ENCODE results near the gene PTPRM. TPM values are rescaled to one million over a fixed set of nuclear protein-coding genes. Genes with fewer than 3 reads are reported as not detected.

PTPRM gene
- total RNA-seq, 1 experiment from 2014 or later: not detected

DNA sequence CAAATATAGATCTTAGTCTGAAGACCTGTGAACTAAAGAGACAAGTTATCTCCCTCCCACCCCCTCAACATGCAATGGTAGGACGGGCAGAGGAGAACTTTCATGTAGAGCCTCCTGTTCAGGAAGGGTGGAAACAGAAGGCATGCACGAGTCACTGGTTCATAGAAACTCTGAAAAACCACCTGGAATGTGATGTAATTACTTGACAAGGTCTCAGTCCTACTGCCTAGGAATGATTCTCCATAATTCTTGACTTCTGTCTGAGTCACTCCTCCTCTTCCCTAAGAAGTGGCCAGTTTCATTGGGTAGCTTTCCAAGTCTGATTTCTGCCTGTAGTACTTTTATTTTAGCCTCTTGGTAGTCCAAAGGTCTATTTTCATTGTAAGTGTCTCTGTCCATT, 277.3 kb downstream of the PTPRM start:
- Histone ChIP-seq H3K4me3 (ENCODE audit: low read depth, low read length, poor library complexity, severe bottlenecking) (no peak overlapping the region), H3K4me1 (ENCODE audit: insufficient read depth, low read length, poor library complexity, severe bottlenecking) (no peaks in the 10 kb centered on the region), H3K9me3 (ENCODE audit: low read depth, low read length, poor library complexity, severe bottlenecking) (peaks cover 59% of the 10 kb centered on the region), H3K27ac (ENCODE audit: low read depth, low read length, poor library complexity, severe bottlenecking) (no peak overlapping the region), H3K36me3 (ENCODE audit: insufficient read depth, low read length, poor library complexity, severe bottlenecking) (no peaks in the 10 kb centered on the region), H3K27me3 (replicated peaks; ENCODE audit: insufficient read depth, low read depth, low read length, poor library complexity) (no peaks in the 10 kb centered on the region)
- intact Hi-C loops (cut with micrococcal nuclease; ENCODE audit: unreplicated experiment): no loop called here
- CTCF ChIA-PET: no interaction called here
- BruUV-seq (replicated peaks): no TSS peak
- TF ChIP-seq, protein P1, sequence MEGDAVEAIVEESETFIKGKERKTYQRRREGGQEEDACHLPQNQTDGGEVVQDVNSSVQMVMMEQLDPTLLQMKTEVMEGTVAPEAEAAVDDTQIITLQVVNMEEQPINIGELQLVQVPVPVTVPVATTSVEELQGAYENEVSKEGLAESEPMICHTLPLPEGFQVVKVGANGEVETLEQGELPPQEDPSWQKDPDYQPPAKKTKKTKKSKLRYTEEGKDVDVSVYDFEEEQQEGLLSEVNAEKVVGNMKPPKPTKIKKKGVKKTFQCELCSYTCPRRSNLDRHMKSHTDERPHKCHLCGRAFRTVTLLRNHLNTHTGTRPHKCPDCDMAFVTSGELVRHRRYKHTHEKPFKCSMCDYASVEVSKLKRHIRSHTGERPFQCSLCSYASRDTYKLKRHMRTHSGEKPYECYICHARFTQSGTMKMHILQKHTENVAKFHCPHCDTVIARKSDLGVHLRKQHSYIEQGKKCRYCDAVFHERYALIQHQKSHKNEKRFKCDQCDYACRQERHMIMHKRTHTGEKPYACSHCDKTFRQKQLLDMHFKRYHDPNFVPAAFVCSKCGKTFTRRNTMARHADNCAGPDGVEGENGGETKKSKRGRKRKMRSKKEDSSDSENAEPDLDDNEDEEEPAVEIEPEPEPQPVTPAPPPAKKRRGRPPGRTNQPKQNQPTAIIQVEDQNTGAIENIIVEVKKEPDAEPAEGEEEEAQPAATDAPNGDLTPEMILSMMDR (conservative IDR thresholded peaks at IDR 0.05; ENCODE audit: low read depth, low read length): no peak
- TF ChIP-seq EZH2 (IDR thresholded peaks at IDR 0.05; ENCODE audit: borderline replicate concordance, low read depth, low read length, poor library complexity, severe bottlenecking): no peak
- DNase-seq (ENCODE audit: low spot score): no peak
- POLR2A ChIA-PET (ENCODE audit: low non-redundant PET): no interaction called here

DNA sequence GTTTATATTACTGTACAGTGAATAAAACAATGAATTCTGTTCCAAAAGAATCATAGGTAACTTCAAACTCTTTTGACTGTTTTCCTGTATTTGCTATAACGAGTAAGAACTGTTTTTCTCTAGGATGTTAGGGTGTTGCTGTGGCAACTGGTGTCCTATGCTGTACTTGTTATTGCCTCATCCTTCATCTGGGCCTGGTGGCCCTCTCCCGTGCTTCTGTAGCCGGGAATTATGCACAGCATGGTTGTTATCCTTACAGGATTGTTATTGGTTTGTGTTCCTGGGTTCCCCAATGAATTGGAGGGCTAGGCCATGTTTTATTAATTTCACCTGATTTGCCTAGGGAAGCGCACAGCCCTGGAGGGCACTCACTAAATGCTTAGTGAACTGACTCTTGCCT, 279.2 kb downstream of the PTPRM start:
- H3K27me3 ChIP-seq (replicated peaks; ENCODE audit: insufficient read depth, low read depth, low read length, poor library complexity): no peaks in the 10 kb centered on the region
- no peak for TF ChIP-seq EZH2 (IDR thresholded peaks at IDR 0.05; ENCODE audit: borderline replicate concordance, low read depth, low read length, poor library complexity, severe bottlenecking)
- TF ChIP-seq, protein P1 (conservative IDR thresholded peaks at IDR 0.05; ENCODE audit: low read depth, low read length): no peak
- no peaks in the 10 kb centered on the region for H3K36me3 ChIP-seq (ENCODE audit: insufficient read depth, low read length, poor library complexity, severe bottlenecking)
- no peak for DNase-seq (ENCODE audit: low spot score)
- H3K4me3 ChIP-seq (ENCODE audit: low read depth, low read length, poor library complexity, severe bottlenecking): no peak overlapping the region
- H3K4me1 ChIP-seq (ENCODE audit: insufficient read depth, low read length, poor library complexity, severe bottlenecking): no peaks in the 10 kb centered on the region
- intact Hi-C loops (cut with micrococcal nuclease; ENCODE audit: unreplicated experiment): no loop called here
- CTCF ChIA-PET: no interaction called here
- BruUV-seq (replicated peaks): no TSS peak
- POLR2A ChIA-PET (ENCODE audit: low non-redundant PET): no interaction called here
- peaks cover 57% of the 10 kb centered on the region for H3K9me3 ChIP-seq (ENCODE audit: low read depth, low read length, poor library complexity, severe bottlenecking)
- no peak overlapping the region for H3K27ac ChIP-seq (ENCODE audit: low read depth, low read length, poor library complexity, severe bottlenecking)

DNA sequence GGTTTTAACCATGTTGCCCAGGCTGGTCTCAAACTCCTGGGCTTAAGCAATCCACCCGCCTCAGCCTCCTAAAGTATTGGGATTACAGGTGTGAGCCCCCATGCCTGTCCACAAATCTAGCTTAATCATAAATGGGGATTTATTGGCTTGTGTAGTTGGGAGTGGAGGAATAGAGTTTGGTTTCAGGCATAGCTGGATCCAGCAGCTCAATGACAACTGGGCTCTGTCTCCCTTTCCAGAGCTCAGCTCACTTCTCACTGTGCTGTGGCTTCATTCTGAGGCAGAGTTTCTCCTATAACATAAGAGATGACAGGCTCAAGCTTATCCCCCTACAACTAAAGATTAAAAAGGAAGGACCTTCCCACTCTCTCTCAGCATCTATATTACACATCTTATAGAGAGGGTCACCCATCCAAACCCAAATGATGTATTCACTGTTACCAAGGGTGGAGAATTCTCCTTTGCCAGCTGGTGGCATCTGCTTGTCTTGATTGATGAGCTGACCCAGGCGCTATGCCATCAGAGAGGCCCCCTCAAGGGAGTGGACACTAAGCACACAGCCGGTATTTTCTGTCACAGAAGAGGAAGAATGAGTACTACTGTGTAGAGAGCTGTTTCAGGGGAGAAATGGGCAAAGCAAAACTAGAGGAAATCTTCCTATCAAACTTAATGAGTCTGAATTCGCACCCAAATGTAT, 280.4 kb downstream of the PTPRM start:
- POLR2A ChIA-PET (ENCODE audit: low non-redundant PET): no interaction called here
- CTCF ChIA-PET: no interaction called here
- peaks cover 57% of the 10 kb centered on the region for H3K9me3 ChIP-seq (ENCODE audit: low read depth, low read length, poor library complexity, severe bottlenecking)
- H3K36me3 ChIP-seq (ENCODE audit: insufficient read depth, low read length, poor library complexity, severe bottlenecking): no peaks in the 10 kb centered on the region
- intact Hi-C loops (cut with micrococcal nuclease; ENCODE audit: unreplicated experiment): no loop called here
- no peaks in the 10 kb centered on the region for H3K27me3 ChIP-seq (replicated peaks; ENCODE audit: insufficient read depth, low read depth, low read length, poor library complexity)
- BruUV-seq (replicated peaks): no TSS peak
- no peak overlapping the region for H3K4me3 ChIP-seq (ENCODE audit: low read depth, low read length, poor library complexity, severe bottlenecking)
- no peak overlapping the region for H3K27ac ChIP-seq (ENCODE audit: low read depth, low read length, poor library complexity, severe bottlenecking)
- TF ChIP-seq, protein P1 (conservative IDR thresholded peaks at IDR 0.05; ENCODE audit: low read depth, low read length): no peak
- TF ChIP-seq EZH2 (IDR thresholded peaks at IDR 0.05; ENCODE audit: borderline replicate concordance, low read depth, low read length, poor library complexity, severe bottlenecking): no peak
- no peaks in the 10 kb centered on the region for H3K4me1 ChIP-seq (ENCODE audit: insufficient read depth, low read length, poor library complexity, severe bottlenecking)
- no peak for DNase-seq (ENCODE audit: low spot score)
